GM21717 (cell line): ENCODE measurements around the gene IPO7.
"Not testable (repeated sequence)": the region's sequence is repeated elsewhere in the genome, so short reads cannot be mapped to it uniquely, and the experiment has no call there.

Experiments
- ATAC-seq: cut with Tn5 transposase; IDR thresholded peaks from one replicate; pipeline ENCODE4 v1.9.1; 2021; ENCODE audit warnings: mild to moderate bottlenecking, moderate library complexity; ENCODE audit not compliant: unreplicated experiment

The IPO7 gene

DNA sequence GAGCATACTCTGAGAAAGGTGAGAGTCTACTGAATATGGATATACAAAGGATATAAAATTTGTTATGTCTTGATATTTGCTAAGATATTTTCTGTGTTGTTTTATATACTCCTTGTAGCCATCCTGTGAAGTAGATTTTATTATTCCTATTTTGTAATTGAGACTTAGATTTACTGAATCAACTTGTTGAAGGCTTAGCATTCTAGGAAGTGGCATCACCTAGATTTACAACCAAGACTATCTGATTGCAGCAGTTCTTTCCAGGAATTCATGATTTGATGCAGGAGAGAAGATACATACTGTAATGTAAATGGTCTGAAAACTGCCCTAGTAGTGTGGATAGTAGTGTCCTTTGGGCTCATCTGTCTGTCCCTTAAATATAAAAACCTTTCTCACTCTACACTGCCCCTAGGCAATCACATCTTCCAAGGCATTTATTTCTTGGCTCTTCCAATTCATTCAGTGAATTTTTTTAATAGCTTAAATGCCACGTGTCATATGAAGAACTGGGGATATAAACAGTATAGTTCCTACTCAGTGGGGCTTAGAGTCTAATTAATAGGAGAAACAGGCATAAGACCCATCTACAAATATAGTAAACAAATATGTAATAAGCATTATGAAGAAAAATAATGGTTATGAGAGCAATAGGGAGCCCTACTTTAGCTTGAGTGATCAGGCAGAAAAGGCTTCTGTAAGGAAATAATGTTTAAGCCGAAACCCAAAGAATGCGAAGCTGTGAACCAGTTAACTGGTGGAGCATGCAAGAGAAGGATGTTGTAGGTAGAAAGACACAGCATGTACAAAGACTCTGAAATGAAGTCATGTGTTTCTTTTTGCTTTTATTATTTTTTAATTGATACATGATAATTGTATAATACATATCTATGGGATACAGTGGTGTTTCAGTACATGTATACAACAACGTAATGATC, 13.6 kb downstream of the IPO7 start:
- ATAC-seq, result no peak

DNA sequence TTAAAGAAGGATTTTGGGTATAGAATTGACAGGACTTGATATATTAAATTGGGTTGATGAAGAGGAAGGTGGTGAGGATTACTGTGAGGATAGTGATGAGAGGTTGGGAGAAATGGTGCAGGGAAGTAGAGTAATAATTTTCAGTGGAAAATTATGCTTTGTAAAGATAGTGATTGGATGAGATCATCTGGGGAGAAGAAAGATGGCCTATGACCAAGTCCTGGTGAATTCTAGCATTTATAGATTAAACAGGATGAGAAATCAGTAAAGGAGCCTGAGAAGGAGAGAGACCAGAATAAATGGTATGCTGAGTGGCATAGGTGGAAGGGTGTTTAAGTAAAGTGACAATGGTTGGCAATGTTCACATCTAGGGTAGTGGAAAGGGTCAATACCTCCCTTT, 15.0 kb downstream of the IPO7 start:
- ATAC-seq, result no peak

DNA sequence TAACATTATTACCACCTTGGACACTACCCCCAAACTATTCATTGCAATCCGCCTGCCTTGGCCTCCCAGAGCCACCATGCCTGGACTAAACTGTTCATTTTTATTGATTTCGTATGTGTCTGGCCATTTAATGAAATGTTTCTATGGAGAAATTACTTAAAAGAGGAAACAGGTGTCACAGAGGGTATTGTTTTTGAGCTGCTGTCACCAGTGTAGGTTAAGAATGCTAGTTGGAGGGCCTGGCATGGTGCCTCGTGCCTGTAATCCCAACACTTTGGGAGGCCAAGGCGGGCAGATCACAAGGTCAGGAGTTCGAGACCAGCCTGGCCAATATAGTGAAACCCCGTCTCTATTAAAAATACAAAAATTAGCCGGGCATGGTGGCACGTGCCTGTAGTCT, 17.4 kb downstream of the IPO7 start:
- ATAC-seq, result not testable (repeated sequence)

DNA sequence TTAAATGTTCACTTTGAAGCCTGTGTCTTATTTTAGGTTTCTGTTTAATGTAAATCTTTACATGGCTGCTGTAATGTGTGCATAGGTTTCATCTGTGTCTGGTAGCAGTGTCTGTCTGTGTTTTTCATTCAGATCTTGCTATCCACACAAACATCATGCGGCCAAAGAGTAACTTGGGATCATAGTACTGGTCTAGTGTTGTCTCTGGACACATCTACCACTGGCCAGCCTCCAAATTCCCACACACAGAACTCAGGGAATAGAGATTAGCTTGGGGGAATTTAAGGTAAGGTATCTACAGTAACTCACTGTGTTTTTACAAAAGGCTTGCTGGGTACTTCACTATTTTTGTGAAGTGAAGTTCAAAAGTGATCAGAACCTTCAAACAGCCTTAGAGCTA, 44.3 kb downstream of the IPO7 start:
- no peak for ATAC-seq

DNA sequence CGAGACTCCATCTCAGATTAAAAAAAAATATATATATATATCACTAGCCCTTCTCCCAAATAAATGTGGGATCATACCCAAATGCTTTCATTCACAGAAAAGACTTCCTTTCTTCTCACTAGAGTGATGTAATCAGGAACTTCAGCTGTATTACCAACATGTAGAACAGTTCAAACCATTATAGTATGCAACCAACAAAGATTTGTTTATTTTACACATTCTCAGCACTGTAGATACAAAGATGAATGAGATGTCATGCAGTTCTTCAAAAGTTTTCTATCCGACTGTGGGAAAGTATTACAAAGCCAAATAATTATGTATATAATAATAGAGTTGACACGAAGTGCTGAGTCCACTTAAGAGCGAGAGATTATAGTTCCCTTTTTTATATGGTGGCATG, 54.2 kb downstream of the IPO7 start:
- ATAC-seq, result no peak

DNA sequence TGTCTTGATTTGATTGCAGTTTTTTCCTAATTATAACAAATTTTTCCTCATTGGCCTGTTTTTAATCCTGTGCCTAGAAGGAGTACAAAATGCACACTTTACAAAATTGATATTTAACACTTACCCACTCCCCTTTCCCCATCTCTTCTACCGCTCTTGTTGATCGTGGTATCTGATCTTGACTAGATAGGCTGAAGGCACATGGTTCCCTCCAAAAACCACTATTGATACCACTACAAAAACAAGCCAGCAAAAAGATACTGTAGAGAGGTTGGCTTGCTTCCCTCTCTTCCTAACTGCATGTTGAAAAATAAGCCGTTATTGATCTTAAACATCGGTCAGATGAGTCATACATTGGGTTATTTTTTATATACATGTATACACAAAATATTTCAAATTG, 61.8 kb downstream of the IPO7 start:
- no peak for ATAC-seq

DNA sequence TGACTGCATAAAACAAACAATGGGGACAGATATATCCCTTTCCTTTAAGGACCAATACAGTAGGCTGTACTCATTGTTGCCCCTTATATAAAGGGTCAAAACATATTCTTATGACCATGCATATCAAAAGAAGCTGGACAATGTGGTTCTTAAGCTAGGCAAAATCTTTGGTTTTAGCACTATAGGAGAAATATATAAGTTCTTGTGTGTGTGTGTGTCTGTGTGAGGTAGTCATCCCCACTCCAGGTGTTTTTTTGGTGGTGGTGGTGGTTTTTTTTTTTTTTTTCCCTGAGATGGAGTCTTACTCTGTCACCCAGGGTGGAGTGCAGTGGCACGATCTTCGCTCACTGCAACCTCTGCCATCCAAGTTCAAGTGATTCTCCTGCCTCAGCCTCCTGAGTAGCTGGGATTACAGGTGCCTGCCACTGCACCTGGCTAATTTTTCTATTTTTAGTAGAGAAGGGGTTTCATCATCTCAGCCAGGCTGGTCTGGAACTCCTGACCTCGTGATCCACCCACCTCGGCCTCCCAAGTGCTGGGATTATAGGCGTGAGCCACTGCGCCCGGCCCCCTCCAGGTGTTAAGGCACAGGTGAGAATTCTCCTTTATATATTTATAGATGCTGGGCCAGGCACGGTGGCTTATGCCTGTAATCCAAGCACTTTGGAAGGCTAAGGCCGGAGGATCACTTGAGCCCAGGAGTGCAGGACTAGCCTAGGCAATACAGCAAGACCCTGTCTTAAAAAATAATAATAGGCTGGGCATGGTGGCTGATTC, 64.3 kb downstream of the IPO7 start:
- no peak for ATAC-seq

DNA sequence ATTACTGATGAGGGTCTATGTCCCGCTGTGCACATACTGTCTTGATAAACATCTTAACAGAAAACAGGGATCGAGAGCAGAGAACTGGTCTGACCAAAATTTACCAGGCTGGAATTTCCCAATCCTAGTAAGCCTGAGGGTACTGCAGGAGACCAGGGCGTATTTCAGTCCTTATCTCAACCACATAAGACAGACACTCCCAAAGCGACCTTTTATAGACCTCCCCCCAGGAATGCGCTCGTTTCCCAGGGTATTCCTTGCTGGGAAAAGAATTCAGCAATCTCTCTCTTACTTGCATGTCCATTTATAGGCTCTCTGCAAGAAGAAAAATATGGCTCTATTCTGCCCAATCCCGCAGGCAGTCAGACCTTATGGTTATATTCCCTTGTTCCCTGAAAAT, 67.6 kb downstream of the IPO7 start:
- ATAC-seq, result not testable (repeated sequence)

DNA sequence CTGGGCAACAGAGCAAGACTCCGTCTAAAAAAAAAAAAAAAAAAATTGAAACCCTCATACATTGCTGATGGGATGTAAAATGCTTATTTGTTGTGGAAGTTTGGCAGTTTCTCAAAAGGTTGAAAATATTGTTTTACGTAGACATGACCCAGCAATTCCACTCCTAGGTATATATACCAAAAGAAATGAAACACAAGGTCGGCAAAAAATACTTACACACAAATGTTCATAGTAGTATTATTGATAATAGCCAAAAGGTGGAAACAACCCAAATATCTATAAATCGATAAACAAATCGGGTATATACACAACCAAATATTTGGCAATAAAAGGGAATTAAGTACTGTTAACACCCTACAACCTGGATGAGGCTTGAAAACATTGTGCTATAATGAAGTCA, 71.3 kb downstream of the IPO7 start:
- ATAC-seq, result no peak

DNA sequence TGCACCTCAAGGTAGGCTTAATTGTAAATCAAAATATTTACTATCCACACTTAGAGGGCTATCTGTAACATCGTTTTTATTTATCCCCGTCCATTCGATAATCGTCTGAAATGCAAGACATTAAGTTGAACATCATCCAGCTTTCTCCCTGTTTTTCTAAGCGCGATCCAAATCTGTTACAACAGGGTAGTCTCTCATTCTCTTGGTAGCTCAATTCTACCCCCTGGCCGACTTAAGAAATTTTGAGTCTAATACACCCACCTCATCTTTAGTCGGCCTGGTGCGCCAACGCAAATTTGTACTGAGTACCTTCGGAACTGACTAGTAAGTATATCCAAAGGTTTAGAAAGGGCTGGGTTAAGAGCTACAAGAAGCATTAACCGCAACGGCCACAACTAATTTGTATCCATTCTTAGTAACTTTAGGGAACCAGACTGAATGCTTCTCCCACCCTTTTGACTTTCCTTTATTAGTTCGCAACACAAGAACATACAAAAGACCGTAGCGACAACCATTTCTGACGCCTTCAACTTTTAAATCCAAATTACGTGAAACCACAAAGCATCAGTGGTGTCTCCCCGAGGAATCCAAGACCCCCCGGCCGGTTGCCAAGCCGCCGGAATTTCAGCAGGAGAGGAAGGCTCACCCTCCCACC, 75.3 kb downstream of the IPO7 start:
- ATAC-seq, result no peak

DNA sequence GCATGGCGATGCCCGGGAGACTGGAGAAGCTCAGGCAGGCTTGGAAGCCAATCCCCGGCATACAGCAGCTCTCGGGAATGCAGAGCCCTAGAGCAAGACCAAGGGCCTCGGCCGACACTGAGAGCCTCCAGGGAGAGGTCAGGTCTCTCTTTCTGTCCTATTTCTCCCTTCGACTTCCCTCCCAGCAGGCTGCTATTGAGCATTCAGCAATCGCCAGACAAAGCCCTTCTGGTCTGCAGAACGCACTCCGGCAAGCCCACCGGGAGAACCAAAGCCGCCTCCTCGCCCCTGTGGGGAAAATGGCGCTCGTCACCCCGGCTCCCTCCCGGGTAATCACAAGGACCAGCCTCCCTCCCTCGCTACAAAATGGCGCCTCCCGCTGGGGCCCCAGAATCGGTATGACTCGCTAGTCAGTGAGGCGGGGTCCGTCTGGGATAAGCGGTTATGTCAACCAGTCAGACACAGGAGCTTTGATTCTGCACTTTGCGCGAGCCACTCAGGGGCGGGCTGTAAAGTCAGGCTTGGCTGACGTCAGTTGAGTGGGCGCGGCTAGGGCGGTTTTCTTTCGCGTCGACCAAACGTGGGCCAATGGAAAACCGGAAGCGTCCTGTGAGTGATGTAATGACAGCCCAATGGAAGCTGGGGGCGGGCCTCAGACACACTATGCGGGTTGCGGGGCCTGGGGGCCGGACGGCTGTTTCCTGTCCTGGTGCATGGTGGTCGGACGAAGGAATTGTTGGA, 76.0 kb downstream of the IPO7 start, which contains the start of gene ZNF143:
TSS of gene ZNF143 (plus strand) at position 691 of the 741 bp plus-strand sequence. CDS start 10,297 bp downstream, outside the sequence.
- peak; percentile 87 for ATAC-seq

DNA sequence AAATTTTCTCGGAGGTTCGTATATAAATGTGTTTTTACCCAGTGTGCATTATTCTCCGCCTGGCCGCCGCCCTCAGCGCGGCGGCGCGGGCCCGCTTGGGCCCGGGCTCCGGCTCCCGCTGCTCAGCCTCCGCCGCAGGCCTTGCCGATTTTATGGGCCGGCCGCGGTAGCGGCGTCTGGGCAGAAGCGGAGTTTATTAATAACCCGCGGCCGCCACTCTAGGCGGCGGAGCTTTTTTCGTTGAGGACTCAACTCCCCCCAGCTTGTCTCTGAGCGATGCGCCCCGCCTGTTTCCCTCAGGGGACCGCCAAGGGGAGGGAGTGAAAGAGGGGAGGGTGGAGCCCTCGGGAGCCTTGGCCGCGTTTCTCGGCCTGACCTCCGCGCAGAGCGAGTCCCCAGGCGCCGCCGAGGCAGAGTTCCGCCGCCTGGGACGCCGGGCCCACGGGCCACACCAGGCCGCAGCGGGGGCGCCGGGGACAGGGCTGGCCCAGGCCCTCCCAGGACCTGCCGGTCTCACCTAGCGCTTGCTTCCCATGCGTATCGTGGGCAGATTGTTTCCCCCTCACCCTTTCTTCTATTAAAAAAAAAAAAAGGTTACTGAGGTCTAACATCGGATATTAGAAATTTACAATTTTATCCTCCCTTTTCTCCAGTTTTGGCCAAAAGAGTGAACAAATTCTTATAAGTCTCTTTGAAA, 76.8 kb downstream of the IPO7 start:
- peak; percentile 54 for ATAC-seq

DNA sequence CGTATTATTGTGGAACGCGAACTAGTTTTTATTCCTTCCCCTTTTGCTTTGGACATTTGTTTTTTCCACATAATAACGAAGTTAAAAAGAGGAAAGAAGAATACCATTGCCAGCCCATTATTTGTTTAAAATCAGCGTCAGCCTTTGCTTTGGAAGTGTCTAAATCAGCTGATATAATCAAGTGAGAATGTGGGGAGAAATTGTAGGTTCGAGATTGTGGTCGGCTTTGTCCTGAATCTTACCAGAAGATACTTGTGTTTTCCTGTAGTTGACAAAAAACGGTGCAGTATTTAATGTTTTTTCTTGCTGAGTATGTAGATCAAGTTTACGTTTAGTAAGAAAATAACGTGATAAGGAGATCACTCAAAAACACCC, 77.3 kb downstream of the IPO7 start:
- ATAC-seq, result no peak

DNA sequence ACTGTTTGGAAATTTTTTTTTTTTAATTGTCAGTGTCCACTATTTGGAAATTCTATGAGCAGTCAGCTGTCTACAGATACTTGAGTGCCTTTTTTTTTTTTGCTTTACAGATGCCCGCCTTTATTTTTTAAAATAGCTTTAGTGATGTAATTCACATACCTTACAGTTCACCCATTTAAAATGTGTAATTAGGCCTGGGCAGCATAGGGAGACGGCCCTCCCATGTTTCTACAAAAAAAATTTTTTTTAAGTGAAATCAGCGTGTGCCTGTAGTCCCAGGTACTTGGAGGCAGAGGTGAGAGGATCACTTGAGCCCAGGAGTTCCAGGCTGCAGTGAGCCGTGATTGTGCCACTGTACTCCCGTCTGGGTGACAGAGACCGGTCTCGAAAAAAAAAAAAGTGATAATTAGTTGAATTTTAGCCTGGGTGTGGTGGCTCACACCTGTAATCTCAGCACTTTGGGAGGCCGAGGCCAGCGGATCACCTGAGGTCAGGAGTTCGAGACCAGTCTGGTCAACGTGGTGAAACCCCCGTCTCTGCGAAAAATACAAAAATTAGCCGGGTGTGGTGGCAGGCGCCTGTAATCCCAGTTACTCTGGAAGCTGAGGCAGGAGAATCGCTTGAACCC, 77.8 kb downstream of the IPO7 start:
- no peak for ATAC-seq

DNA sequence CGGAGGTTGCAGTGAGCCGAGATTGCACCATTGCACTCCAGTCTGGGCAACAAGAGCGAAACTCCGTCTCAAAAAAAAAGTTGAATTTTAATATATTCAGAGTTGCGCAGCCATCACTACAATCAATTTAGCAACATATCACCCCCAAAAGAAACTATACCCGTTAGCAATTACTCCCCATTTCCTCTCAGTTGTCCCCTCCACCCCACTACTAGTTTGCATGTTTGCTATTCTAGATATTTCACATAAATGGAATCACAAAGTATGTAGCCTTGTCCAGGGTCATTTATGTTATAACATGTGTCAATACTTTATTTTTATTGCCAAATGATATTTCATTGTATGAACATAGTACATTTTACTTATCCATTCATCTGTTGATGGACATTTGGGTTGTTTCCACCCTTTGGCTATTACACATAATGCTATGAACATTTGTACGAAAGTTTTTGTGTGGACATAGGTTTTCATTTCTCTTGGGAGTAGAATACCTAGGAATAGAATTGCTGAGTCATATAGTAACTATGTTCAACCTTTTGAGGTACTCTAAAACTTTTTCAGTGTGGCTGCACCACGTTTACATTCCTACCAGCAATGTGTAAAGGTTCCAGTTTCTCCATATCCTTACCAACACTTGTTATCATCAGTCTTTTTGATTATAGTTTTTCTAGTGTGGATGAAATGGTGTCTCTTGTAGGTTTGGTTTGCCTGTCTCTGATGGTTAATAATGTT, 78.5 kb downstream of the IPO7 start:
- no peak for ATAC-seq

DNA sequence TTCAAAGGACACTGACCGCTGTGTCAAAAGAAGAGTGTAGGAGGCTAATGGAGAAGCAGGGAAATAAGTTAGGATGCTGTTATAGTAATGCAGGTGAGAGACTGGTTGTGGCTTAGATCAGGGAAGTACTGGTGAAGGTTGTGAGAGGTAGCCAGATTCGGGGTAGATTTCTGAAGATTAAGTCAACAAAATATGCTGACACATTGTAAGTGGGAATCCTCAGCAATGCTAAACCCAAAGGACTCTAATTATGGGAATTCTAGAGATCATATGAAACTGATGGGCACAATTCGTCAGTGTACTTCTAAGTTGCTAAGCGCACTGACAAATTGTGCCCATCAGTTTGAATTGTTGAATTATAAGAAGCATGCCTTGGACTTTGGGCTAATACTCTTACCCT, 86.3 kb downstream of the IPO7 start:
- ATAC-seq, result no peak

DNA sequence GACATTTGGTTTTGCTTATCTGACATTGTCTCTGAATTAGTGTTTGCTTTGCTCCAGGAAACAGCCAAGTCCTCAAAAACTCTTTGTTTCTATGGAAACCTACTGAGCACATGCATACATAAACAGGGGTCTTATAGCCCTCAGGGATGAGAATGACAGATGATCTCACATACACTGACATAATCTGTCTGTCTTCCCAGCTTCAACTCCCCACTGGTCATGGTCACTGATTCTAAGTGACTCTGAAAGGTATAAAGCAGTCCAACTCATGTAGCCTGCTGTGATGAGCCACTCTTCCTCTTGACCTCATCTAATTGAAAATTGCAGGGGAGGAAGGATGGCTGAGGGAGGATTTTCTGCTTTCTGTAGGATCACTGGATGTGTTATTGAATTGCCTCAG, 89.0 kb downstream of the IPO7 start:
- no peak for ATAC-seq

DNA sequence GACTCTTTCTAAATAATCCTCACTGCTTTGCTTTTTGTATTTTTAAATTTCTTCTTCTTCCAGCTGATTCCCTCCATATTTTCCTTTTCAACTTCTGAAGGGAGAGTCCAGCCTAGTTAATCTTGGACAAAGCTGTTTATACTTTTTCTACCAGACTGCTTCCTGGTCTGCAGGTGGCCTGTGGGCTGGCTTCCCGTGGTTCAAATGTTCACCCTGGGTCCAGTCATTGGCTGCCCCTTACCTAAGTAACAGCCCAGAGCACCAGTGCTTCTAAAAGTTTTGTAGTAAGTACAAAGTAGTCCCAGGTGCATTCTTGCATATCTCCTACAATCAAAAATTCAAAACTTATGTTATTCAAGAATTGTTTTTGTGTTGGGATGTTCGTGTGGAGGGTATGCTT, 95.4 kb downstream of the IPO7 start:
- no peak for ATAC-seq
